OCI-LY1 (cell line): ENCODE measurements around the gene EYA2.

Experiments
- H2AFZ ChIP-seq: fragments of 200-600 bp; sonication (generic), shearing (Covaris generic); 2 replicates; pipeline ENCODE4 v1.6.0; 2014; ENCODE audit warnings: antibody characterized with exemption, mild to moderate bottlenecking, low read length
- H3F3A ChIP-seq: fragments of 200-600 bp; sonication (generic), shearing (Covaris generic); 2 replicates; pipeline ENCODE4 v1.6.0; 2014; ENCODE audit warnings: mild to moderate bottlenecking, antibody characterized with exemption, low read length, moderate library complexity; ENCODE audit not compliant: insufficient read depth
- H3K27ac ChIP-seq: fragments of 200-600 bp; sonication (generic); 2 replicates; pipeline ENCODE4 v1.5.1; 2014; ENCODE audit warnings: low read length, mixed run types, mild to moderate bottlenecking, low read depth; ENCODE audit not compliant: poor library complexity, severe bottlenecking
- H3K27me3 ChIP-seq: fragments of 200-600 bp; sonication (generic); 2 replicates; pipeline ENCODE4 v1.6.0; 2014; ENCODE audit warnings: antibody characterized with exemption, mild to moderate bottlenecking, low read length, moderate library complexity; ENCODE audit not compliant: insufficient read depth
- H3K36me3 ChIP-seq: fragments of 200-600 bp; sonication (generic); 2 replicates; pipeline ENCODE4 v1.6.1; 2014; ENCODE audit warnings: mild to moderate bottlenecking, antibody characterized with exemption, low read length, moderate library complexity, mixed read lengths; ENCODE audit not compliant: insufficient read depth
- H3K4me1 ChIP-seq: fragments of 200-600 bp; sonication (generic); 2 replicates; pipeline ENCODE4 v1.5.1; 2014; ENCODE audit warnings: mild to moderate bottlenecking, low read length, moderate library complexity; ENCODE audit not compliant: insufficient read depth, severe bottlenecking
- H3K4me2 ChIP-seq: fragments of 200-600 bp; sonication (generic), shearing (Covaris generic); 2 replicates; pipeline ENCODE4 v1.6.1; 2014; ENCODE audit warnings: low read length
- H3K4me3 ChIP-seq: fragments of 200-600 bp; sonication (generic); 2 replicates; pipeline ENCODE4 v1.5.1; 2014; ENCODE audit warnings: low read length, low read depth, mild to moderate bottlenecking, mixed read lengths; ENCODE audit not compliant: poor library complexity, severe bottlenecking
- H3K79me2 ChIP-seq: fragments of 200-600 bp; shearing (Covaris generic); 2 replicates; pipeline ENCODE4 v1.6.1; 2016; ENCODE audit warnings: mixed run types, low read length, mixed read lengths; ENCODE audit not compliant: insufficient read depth
- H3K9ac ChIP-seq: fragments of 200-600 bp; sonication (generic), shearing (Covaris generic); 2 replicates; pipeline ENCODE4 v1.6.1; 2014; ENCODE audit warnings: mild to moderate bottlenecking, low read length, mixed read lengths
- H3K9me2 ChIP-seq: fragments of 200-600 bp; sonication (generic), shearing (Covaris generic); 2 replicates; pipeline ENCODE4 v1.6.1; 2014; ENCODE audit warnings: low read depth, mild to moderate bottlenecking, low read length, mixed read lengths
- H3K9me3 ChIP-seq: fragments of 200-600 bp; shearing (Covaris generic); 2 replicates; pipeline ENCODE4 v1.6.1; 2014; ENCODE audit warnings: low read length, mixed read lengths
- H4K20me1 ChIP-seq: fragments of 200-600 bp; sonication (generic), shearing (Covaris generic); 2 replicates; pipeline ENCODE4 v1.6.0; 2016; ENCODE audit warnings: mild to moderate bottlenecking, low read length; ENCODE audit not compliant: insufficient read depth
- EZH2 ChIP-seq: fragments of 200-600 bp; sonication (generic), shearing (Covaris generic); IDR thresholded peaks from 2 replicates; pipeline ENCODE4 v1.8.0; 2017; ENCODE audit warnings: borderline replicate concordance, mixed run types, mild to moderate bottlenecking, antibody characterized with exemption, low read length, moderate library complexity, mixed read lengths
- TF ChIP-seq, protein P1 (sequence below): fragments of 200-600 bp; sonication (generic), shearing (Covaris generic); IDR thresholded peaks from 2 replicates; pipeline ENCODE4 v1.5.1; 2017; ENCODE audit warnings: mild to moderate bottlenecking, antibody characterized with exemption, low read length, moderate library complexity, mixed read lengths

Gene EYA2

DNA sequence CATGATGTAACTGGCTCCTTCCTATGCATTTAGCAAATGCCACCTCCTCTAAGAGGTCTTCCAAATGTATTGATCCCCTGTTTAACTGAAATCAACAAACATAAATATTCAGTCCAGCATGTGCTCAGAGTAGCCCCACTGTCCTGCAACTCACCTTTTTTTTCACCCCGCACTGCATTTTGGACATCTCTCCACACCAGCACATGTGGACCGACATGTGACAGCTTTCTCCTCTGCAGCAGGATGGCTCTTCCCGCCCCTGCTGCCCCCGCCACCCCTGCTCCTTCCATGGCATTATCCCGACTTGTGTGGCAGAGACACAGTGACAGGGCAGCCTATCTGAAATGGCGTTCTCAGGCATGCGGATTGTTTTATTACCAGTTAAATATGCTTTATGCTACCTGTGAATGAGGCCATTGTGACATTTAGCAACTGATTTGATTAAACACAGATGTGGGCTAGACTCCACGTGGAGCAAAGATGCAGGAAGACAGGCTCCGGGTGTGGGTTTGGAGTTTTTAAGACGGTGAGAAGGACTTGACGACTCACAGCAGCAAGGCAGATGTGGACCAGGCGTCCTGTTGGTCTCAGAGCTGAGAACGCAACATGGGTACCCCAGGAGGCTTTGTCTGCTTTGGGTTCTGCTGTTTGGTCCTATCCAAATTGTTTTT lies 161.2 kb downstream of the EYA2 start:
- Histone ChIP-seq H3K36me3 (no peaks in the 10 kb centered on the region), H3K27ac (no peak overlapping the region), H3K9me3 (no peaks in the 10 kb centered on the region), H3K4me1 (no peaks in the 10 kb centered on the region), H3K9ac (no peak overlapping the region), H3K27me3 (peaks cover 4% of the 10 kb centered on the region; the same call in 1 of the 2 replicates), H4K20me1 (no peaks in the 10 kb centered on the region), H3F3A (no peaks in the 10 kb centered on the region), H3K4me2 (no peak overlapping the region), H3K9me2 (no peaks in the 10 kb centered on the region), H3K79me2 (no peaks in the 10 kb centered on the region), H3K4me3 (no peak overlapping the region), H2AFZ (no peak overlapping the region)
- TF ChIP-seq, protein P1, sequence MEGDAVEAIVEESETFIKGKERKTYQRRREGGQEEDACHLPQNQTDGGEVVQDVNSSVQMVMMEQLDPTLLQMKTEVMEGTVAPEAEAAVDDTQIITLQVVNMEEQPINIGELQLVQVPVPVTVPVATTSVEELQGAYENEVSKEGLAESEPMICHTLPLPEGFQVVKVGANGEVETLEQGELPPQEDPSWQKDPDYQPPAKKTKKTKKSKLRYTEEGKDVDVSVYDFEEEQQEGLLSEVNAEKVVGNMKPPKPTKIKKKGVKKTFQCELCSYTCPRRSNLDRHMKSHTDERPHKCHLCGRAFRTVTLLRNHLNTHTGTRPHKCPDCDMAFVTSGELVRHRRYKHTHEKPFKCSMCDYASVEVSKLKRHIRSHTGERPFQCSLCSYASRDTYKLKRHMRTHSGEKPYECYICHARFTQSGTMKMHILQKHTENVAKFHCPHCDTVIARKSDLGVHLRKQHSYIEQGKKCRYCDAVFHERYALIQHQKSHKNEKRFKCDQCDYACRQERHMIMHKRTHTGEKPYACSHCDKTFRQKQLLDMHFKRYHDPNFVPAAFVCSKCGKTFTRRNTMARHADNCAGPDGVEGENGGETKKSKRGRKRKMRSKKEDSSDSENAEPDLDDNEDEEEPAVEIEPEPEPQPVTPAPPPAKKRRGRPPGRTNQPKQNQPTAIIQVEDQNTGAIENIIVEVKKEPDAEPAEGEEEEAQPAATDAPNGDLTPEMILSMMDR, result no peak
- no peak for TF ChIP-seq EZH2

DNA sequence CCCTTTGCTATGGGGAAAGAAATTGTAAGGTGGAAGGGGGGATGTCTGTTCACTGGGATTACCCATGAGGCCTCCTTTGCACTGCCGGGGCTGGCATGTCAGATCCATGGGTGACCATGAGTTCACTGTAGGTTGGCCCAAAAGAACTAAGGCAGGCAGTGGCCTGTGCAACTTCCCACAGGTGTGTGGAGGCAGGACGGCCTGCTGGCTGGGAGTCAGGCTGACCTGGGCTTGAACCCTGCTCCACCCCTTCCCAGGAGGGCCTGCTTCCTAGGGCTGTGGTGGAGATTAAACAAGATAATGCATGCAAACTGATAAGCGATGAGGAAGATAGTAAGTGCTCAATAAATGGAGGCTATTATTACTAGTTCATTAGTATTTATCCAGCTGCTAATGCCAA lies 163.0 kb downstream of the EYA2 start:
- H2AFZ ChIP-seq, result no peak overlapping the region
- no peak for TF ChIP-seq EZH2
- no peaks in the 10 kb centered on the region for H3K27me3 ChIP-seq
- no peak overlapping the region for H3K4me3 ChIP-seq
- no peak overlapping the region for H3K27ac ChIP-seq
- no peaks in the 10 kb centered on the region for H3K36me3 ChIP-seq
- H3F3A ChIP-seq, result no peaks in the 10 kb centered on the region
- no peak overlapping the region for H3K4me2 ChIP-seq
- H3K9ac ChIP-seq, result no peak overlapping the region
- H3K9me3 ChIP-seq, result no peaks in the 10 kb centered on the region
- no peaks in the 10 kb centered on the region for H3K79me2 ChIP-seq
- no peaks in the 10 kb centered on the region for H3K4me1 ChIP-seq
- no peaks in the 10 kb centered on the region for H3K9me2 ChIP-seq
- no peaks in the 10 kb centered on the region for H4K20me1 ChIP-seq

DNA sequence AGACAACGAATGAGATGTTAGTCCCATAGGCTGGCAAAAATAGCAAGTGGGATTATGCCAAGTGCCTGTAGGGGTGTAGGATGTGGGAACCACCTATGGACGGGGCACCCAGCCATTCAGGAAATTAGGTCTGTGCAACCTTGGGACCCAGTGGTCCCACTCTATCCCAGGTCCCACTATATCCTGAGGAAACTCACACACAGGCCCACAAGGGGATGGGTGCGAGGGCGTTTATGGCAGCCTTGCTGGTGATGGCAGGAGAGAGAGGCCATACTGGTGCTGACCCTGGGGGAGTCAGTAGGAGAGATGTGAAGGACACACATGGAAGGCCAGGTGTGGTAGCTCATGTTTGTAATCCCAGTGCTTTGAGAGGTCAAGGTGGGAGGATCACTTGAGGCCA lies 163.6 kb downstream of the EYA2 start:
- no peaks in the 10 kb centered on the region for H3K36me3 ChIP-seq
- no peaks in the 10 kb centered on the region for H3K9me2 ChIP-seq
- no peak for TF ChIP-seq EZH2
- TF ChIP-seq, protein P1, result no peak
- H2AFZ ChIP-seq, result no peak overlapping the region
- H3F3A ChIP-seq, result no peaks in the 10 kb centered on the region
- H3K4me1 ChIP-seq, result no peaks in the 10 kb centered on the region
- H4K20me1 ChIP-seq, result no peaks in the 10 kb centered on the region
- H3K27ac ChIP-seq, result no peak overlapping the region
- H3K79me2 ChIP-seq, result no peaks in the 10 kb centered on the region
- no peaks in the 10 kb centered on the region for H3K9me3 ChIP-seq
- no peaks in the 10 kb centered on the region for H3K27me3 ChIP-seq
- no peak overlapping the region for H3K9ac ChIP-seq
- H3K4me2 ChIP-seq, result no peak overlapping the region
- no peak overlapping the region for H3K4me3 ChIP-seq

DNA sequence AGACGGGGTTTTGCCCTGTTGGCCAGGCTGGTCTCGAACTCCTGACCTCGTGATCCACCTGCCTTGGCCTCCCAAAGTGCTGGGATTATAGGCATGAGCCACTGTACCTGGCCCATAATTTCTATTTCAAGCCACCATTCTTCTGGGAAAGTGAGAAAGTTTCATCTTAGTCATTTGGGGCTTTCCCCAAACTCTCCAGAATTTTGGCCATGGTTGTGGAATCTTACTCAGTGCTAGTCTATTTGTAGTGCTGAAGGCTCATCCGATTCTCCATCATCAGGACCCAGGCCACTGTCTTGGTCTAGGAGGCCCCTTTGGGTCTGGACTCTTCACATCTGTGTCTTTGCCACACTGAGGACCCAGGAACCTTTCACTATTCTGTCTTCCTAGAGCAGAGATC lies 164.9 kb downstream of the EYA2 start:
- Histone ChIP-seq H3K79me2 (no peaks in the 10 kb centered on the region), H3F3A (no peaks in the 10 kb centered on the region), H3K9me3 (no peaks in the 10 kb centered on the region), H3K4me3 (no peak overlapping the region), H3K27me3 (no peaks in the 10 kb centered on the region), H2AFZ (no peak overlapping the region), H3K4me1 (no peaks in the 10 kb centered on the region), H3K9ac (no peak overlapping the region), H3K4me2 (no peak overlapping the region), H3K36me3 (no peaks in the 10 kb centered on the region), H3K27ac (no peak overlapping the region), H4K20me1 (no peaks in the 10 kb centered on the region), H3K9me2 (no peaks in the 10 kb centered on the region)
- no peak for TF ChIP-seq EZH2
